Right lobe of liver (tissue), 6 donors: ENCODE results near the gene PGRMC2. TPM values are rescaled to one million over a fixed set of nuclear protein-coding genes. Genes with fewer than 3 reads are reported as not detected.

Experiments
- ATAC-seq, 4 donors: fragments of 200-7000 bp; cut with Tn5 transposase; one replicate each; pipeline ENCODE4 v1.9.1; 2020; ENCODE audit warnings: mild to moderate bottlenecking in 4 of 4, moderate library complexity in 4 of 4
- DNase-seq, 3 donors: peaks; one replicate each; pipeline ENCODE4 v3.0.0-alpha.2; 2020
- H3K27ac ChIP-seq, 3 donors: fragments of 200-600 bp; one replicate each; pipeline ENCODE4 v1.8.0; 2022
- H3K27me3 ChIP-seq, 2 donors: fragments of 200-600 bp; one replicate each; pipeline ENCODE4 v1.8.0; 2022
- H3K36me3 ChIP-seq, 4 donors: fragments of 200-600 bp; sonication (generic) in 1 of 4; one replicate each; pipeline versions ENCODE4 v1.5.1 to v1.8.0; 2017 to 2022; ENCODE audit warnings: control low read depth in 1 of 4
- H3K4me1 ChIP-seq, 4 donors: fragments of 200-600 bp; sonication (generic) in 1 of 4; one replicate each; pipeline versions ENCODE4 v1.5.1 to v1.8.0; 2017 to 2022; ENCODE audit warnings: control low read depth in 1 of 4
- H3K4me3 ChIP-seq, 3 donors: fragments of 200-600 bp; one replicate each; pipeline ENCODE4 v1.8.0; 2022
- H3K9me3 ChIP-seq, 4 donors: fragments of 200-600 bp; sonication (generic) in 1 of 4; one replicate each; pipeline versions ENCODE4 v1.5.1 to v1.8.0; 2017 to 2022; ENCODE audit warnings: control low read depth in 1 of 4
- POLR2A ChIP-seq: fragments of 450-650 bp; IDR thresholded peaks from one replicate; pipeline ENCODE4 v1.6.1; 2017; ENCODE audit warnings: antibody characterized with exemption, mild to moderate bottlenecking
- WGBS: methylation state at CpG from one replicate; pipeline ENCODE4 v1.1.6; 2018; ENCODE audit warnings: low coverage, low lambda C conversion rate; ENCODE audit not compliant: insufficient coverage; ENCODE audit errors: missing lambda C conversion rate; 5-methylcytosine and 5-hydroxymethylcytosine counted together
- intact Hi-C, 2 donors: fragments of 100-400 bp; cut with DNase I; formaldehyde crosslinking; loops; one replicate each; pipeline versions ENCODE4 v1.11.2 to v1.14.1; 2022
- total RNA-seq, 6 experiments: library from RNA; depleted of rRNA in 2 of 6; stranded (reverse); fragments of >200 nt in 2 of 6; fragmentation: NEBNext Ultra II Directional in 3 of 6; extraction: Animal tissue kit (Norgen Biotek cat#: 25700) in 3 of 6; gene quantifications; one replicate each; pipeline versions ENCODE4 v1.1.0 to v1.2.4, GENCODE V29; 2016 to 2023
- TF ChIP-seq, protein P1 (sequence below), 4 donors: fragments of 200-600 bp in 3 of 4; fragments of 450-650 bp in 1 of 4; IDR thresholded peaks; one replicate each; pipeline versions ENCODE4 v1.5.1 to v1.8.0; 2016 to 2022; ENCODE audit warnings: antibody characterized with exemption in 4 of 4, mild to moderate bottlenecking in 2 of 4
- donor health status: DM: no; HTN: yes; CAD: no.
- donor health status: DM: no; HTN: no; CAD: no.
- donor health status: DM: no; HTN: no; CAD: no.
- donor health status: DM: no; HTN: yes; CAD: no.
- donor health status: DM: no; HTN: yes; CAD: no.

PGRMC2 gene
- total RNA-seq, 6 experiments from 2014 or later, result 54.3 to 129 (median 65.7) TPM

DNA sequence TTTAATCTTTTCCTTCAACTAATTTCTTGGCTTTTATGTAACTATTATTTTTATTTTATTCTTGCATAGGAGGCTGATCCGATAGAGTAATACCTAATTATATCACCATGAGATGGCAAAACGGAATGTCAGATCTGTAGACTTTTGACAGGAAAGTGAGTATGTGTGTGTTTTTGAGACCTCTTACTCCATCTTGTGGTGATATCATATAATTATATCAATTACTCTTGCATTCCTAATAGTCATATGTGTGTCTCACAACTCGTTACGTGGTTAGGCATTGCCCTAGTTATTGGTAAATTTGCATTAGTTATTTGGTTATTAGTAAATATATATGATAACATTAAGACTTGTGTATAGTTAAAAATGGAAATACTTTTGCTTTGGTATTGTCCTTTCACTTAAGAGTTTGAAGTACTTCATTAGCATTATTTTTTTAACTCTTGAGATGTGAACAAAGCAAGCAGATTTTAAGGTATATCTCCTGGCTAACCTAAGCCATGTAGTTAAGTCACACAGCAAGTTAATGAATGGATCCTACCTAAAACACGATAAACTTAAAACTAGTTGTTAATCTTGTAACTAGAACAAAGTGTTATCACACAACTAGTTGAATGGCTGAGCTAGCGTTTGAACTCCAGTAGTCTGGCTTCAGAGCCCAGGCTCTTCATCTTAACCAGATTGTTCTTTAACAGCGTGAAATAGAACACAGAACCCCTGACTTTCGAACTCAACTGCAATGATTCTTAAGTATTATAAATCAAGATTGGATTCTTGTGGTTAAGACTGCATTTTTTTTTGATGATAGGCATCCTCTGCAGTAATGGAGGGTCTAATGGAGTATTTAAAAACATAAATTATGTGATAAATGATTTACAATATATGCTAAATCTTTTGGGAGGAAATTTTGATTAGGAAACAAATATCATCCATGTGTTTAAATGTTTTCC lies 67.1 kb downstream of the PGRMC2 start:
- H3K4me1 ChIP-seq, result no peaks in the 10 kb centered on the region
- no peak overlapping the region for H3K27ac ChIP-seq
- ATAC-seq, result peak; percentile 58 to 85 (median 67)
- H3K4me3 ChIP-seq, result no peak overlapping the region
- WGBS, result 46% methylated on average over 8 of the region's 8 CpGs
- no peaks in the 10 kb centered on the region for H3K36me3 ChIP-seq
- intact Hi-C loops, result no loop called here
- no peaks in the 10 kb centered on the region for H3K27me3 ChIP-seq
- no peaks in the 10 kb centered on the region for H3K9me3 ChIP-seq
- DNase-seq, result no peak
- TF ChIP-seq POLR2A, result no peak
- TF ChIP-seq, protein P1, sequence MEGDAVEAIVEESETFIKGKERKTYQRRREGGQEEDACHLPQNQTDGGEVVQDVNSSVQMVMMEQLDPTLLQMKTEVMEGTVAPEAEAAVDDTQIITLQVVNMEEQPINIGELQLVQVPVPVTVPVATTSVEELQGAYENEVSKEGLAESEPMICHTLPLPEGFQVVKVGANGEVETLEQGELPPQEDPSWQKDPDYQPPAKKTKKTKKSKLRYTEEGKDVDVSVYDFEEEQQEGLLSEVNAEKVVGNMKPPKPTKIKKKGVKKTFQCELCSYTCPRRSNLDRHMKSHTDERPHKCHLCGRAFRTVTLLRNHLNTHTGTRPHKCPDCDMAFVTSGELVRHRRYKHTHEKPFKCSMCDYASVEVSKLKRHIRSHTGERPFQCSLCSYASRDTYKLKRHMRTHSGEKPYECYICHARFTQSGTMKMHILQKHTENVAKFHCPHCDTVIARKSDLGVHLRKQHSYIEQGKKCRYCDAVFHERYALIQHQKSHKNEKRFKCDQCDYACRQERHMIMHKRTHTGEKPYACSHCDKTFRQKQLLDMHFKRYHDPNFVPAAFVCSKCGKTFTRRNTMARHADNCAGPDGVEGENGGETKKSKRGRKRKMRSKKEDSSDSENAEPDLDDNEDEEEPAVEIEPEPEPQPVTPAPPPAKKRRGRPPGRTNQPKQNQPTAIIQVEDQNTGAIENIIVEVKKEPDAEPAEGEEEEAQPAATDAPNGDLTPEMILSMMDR (IDR thresholded peaks at IDR 0.05), result peak; percentile 31 to 41 (median 37)

Other genes starting within 250 kb of the PGRMC2 start
- 10 to 100 TPM; 27.4 to 42.0 (median 31.6) TPM for gene LARP1B, start 226.5 kb downstream of the PGRMC2 start, total RNA-seq